HepG2 (cell line): ENCODE data around the gene RAPGEFL1. TPM values are rescaled to one million over a fixed set of nuclear protein-coding genes. Genes with fewer than 3 reads are reported as not detected.
"Not testable (repeated sequence)": the region's sequence is repeated elsewhere in the genome, so short reads cannot be mapped to it uniquely, and the experiment has no call there.

ENCODE experiments used
- ATAC-seq: fragments of 200-7000 bp; cut with Tn5 transposase; 3 replicates; pipeline ENCODE4 v1.9.1; 2020; ENCODE audit warnings: mild to moderate bottlenecking, moderate library complexity
- BruUV-seq: library from RNA; stranded (reverse); fragments of 400-500 nt; replicated peaks from 2 replicates; lab custom pipeline; 2021; lab: Mats Ljungman, UMichigan
- CTCF ChIA-PET: fragments of 300-600 bp; formaldehyde crosslinking; extraction: SDS; loops from one replicate; lab custom pipeline; 2021; ENCODE audit warnings: low total read pairs, inconsistent platforms, low intra/inter-chr PET ratio; lab: Yijun Ruan, JAX
- POLR2A ChIA-PET: fragments of 350-600 bp; sonication (Branson Sonifier 250); formaldehyde crosslinking; loops from one replicate; lab custom pipeline; 2020; ENCODE audit warnings: antibody characterized with exemption, inconsistent platforms; lab: Yijun Ruan, JAX
- DNase-seq: peaks from one replicate; pipeline ENCODE4 v3.0.0-alpha.2; 2015; ENCODE audit warnings: low spot score
- FAIRE-seq: peaks from 3 replicates; lab custom pipeline; 2011; peaks lifted over from hg19 to GRCh38; lab: Jason Lieb, UNC
- H2AFZ ChIP-seq: one replicate; pipeline ENCODE4 v1.6.1; 2011; ENCODE audit warnings: low read length, inconsistent platforms
- H3K27ac ChIP-seq: fragments of 300-600 bp; 3 replicates; pipeline ENCODE4 v1.8.0; 2011; ENCODE audit warnings: mixed run types, mild to moderate bottlenecking, mixed read lengths, low read length, inconsistent platforms; ENCODE audit not compliant: insufficient read depth; ENCODE audit errors: extremely low read length
- H3K27me3 ChIP-seq, 2 experiments: fragments of 200-600 bp in 1 of 2; 2 replicates in 1 of 2; 3 replicates in 1 of 2; pipeline versions ENCODE4 v1.6.0 to v1.8.0; 2011; ENCODE audit warnings: low read length in 2 of 2, mild to moderate bottlenecking in 2 of 2, moderate library complexity in 2 of 2, inconsistent platforms in 1 of 2; ENCODE audit not compliant: insufficient read depth in 2 of 2, control insufficient read depth in 1 of 2
- H3K36me3 ChIP-seq, 2 experiments: fragments of 200-600 bp in 1 of 2; replicated peaks in 1 of 2; 2 replicates in 1 of 2; 3 replicates in 1 of 2; pipeline versions ENCODE4 v1.5.1 to v1.8.0; 2011; ENCODE audit warnings: low read length in 2 of 2, inconsistent platforms in 1 of 2; ENCODE audit not compliant: insufficient read depth in 2 of 2, control insufficient read depth in 1 of 2
- H3K4me1 ChIP-seq: 2 replicates; pipeline ENCODE4 v1.5.1; 2012; ENCODE audit warnings: low read length, inconsistent platforms; ENCODE audit not compliant: insufficient read depth
- H3K4me2 ChIP-seq: 2 replicates; pipeline ENCODE4 v1.6.0; 2011; ENCODE audit warnings: low read depth, low read length, inconsistent platforms
- H3K4me3 ChIP-seq, 3 experiments: fragments of 200-600 bp in 1 of 3; sonication (generic), shearing (Covaris generic) in 1 of 3; replicated peaks in 1 of 3; 2 replicates each; pipeline ENCODE4 v1.5.1; 2011 to 2016; ENCODE audit warnings: low read length in 3 of 3, inconsistent platforms in 2 of 3, low read depth in 2 of 3, mild to moderate bottlenecking in 2 of 3, control low read depth in 1 of 3, mixed read lengths in 1 of 3; ENCODE audit not compliant: insufficient read depth in 1 of 3
- H3K79me2 ChIP-seq: one replicate; pipeline ENCODE4 v1.6.1; 2011; ENCODE audit warnings: low read length, inconsistent platforms; ENCODE audit not compliant: insufficient read depth
- H3K9ac ChIP-seq: 2 replicates; pipeline ENCODE4 v1.6.0; 2011; ENCODE audit warnings: mild to moderate bottlenecking, low read depth, low read length, inconsistent platforms; ENCODE audit not compliant: insufficient read depth
- H3K9me3 ChIP-seq: 2 replicates; pipeline ENCODE4 v1.5.1; 2012; ENCODE audit warnings: mild to moderate bottlenecking, low read length
- H4K20me1 ChIP-seq: 2 replicates; pipeline ENCODE4 v1.6.0; 2011; ENCODE audit warnings: inconsistent platforms, mild to moderate bottlenecking, low read length, moderate library complexity; ENCODE audit not compliant: insufficient read depth
- ARID2 ChIP-seq: sonication (generic); formaldehyde crosslinking; IDR thresholded peaks from 2 replicates; pipeline ENCODE4 v1.8.1; 2022; ENCODE audit warnings: mild to moderate bottlenecking, missing genetic modification reagents, borderline replicate concordance
- ARNTL ChIP-seq: sonication (generic); formaldehyde crosslinking; IDR thresholded peaks from 2 replicates; pipeline ENCODE4 v1.4.0; 2020; ENCODE audit warnings: mild to moderate bottlenecking, missing genetic modification reagents
- GATAD1 ChIP-seq: IDR thresholded peaks from 2 replicates; pipeline ENCODE4 v1.6.1; 2016; ENCODE audit warnings: missing genetic modification reagents, missing compliant biosample characterization
- NFYB ChIP-seq: sonication (generic); formaldehyde crosslinking; IDR thresholded peaks from 2 replicates; pipeline ENCODE4 v1.4.0; 2020; ENCODE audit warnings: missing genetic modification reagents
- NFYC ChIP-seq: IDR thresholded peaks from 2 replicates; pipeline ENCODE4 v1.6.1; 2016; ENCODE audit warnings: missing genetic modification reagents, missing compliant biosample characterization
- POLR2A ChIP-seq, 2 experiments: IDR thresholded peaks; 2 replicates each; pipeline ENCODE4 v1.6.1; 2011; ENCODE audit warnings: low read depth in 2 of 2, low read length in 2 of 2, mild to moderate bottlenecking in 1 of 2, moderate library complexity in 1 of 2; ENCODE audit not compliant: insufficient read depth in 1 of 2
- POLR2AphosphoS5 ChIP-seq: IDR thresholded peaks from 2 replicates; pipeline ENCODE4 v1.6.1; 2012; ENCODE audit warnings: low read depth, low read length
- POLR2G ChIP-seq: fragments of 200-400 bp; formaldehyde crosslinking; IDR thresholded peaks from 2 replicates; pipeline ENCODE4 v1.6.1; 2018; ENCODE audit warnings: mild to moderate bottlenecking, low read depth, low read length, moderate library complexity
- SAP130 ChIP-seq: IDR thresholded peaks from 2 replicates; pipeline ENCODE4 v1.6.1; 2016; ENCODE audit warnings: low read depth
- SP1 ChIP-seq, 2 experiments: fragments of 450-650 bp in 1 of 2; sonication (generic) in 1 of 2; formaldehyde crosslinking in 1 of 2; IDR thresholded peaks; 2 replicates each; pipeline versions ENCODE4 v1.4.0 to v1.6.1; 2016 to 2020; ENCODE audit warnings: missing genetic modification reagents in 1 of 2
- SP2 ChIP-seq: sonication (generic); formaldehyde crosslinking; IDR thresholded peaks from 2 replicates; pipeline ENCODE4 v1.5.1; 2020; ENCODE audit warnings: mild to moderate bottlenecking, missing genetic modification reagents
- TARDBP ChIP-seq: sonication (generic); formaldehyde crosslinking; IDR thresholded peaks from 2 replicates; pipeline ENCODE4 v1.8.0; 2022; ENCODE audit warnings: mild to moderate bottlenecking, missing genetic modification reagents
- ZMYM2 ChIP-seq: sonication (generic); formaldehyde crosslinking; IDR thresholded peaks from 2 replicates; pipeline ENCODE4 v1.8.0; 2022; ENCODE audit warnings: mild to moderate bottlenecking, missing genetic modification reagents
- ZMYM4 ChIP-seq: sonication (generic); formaldehyde crosslinking; IDR thresholded peaks from 2 replicates; pipeline ENCODE4 v1.8.1; 2023; ENCODE audit warnings: mild to moderate bottlenecking, missing genetic modification reagents
- ZNF556 ChIP-seq: sonication (generic); formaldehyde crosslinking; IDR thresholded peaks from 2 replicates; pipeline ENCODE4 v1.4.0; 2020; ENCODE audit warnings: mild to moderate bottlenecking, missing genetic modification reagents, borderline replicate concordance
- WGBS: methylation state at CpG from one replicate; pipeline ENCODE4 v1.1.6; 2017; ENCODE audit warnings: low lambda C conversion rate; 5-methylcytosine and 5-hydroxymethylcytosine counted together
- in situ Hi-C: cut with HindIII; loops from 2 replicates; pipeline ENCODE4 v1.10.0; 2017; ENCODE audit warnings: low pct_unique_long_range_greater_than_20kb; ENCODE audit not compliant: extremely low pct_ligation_motif_present
- intact Hi-C: fragments of 100-400 bp; cut with micrococcal nuclease; formaldehyde crosslinking; loops from one replicate; pipeline ENCODE4 v1.10.0; 2022; ENCODE audit not compliant: unreplicated experiment
- polyA plus RNA-seq, 8 experiments: library from polyadenylated mRNA; depleted of rRNA in 3 of 8; stranded (reverse) in 7 of 8; unstranded in 1 of 8; fragments of >200 nt; fragmentation: Illumina TruSeq in 4 of 8; extraction: Trizol in 4 of 8; gene quantifications; 2 replicates each; pipeline versions ENCODE4 v1.2.1 to v1.2.3, GENCODE V29; 2011 to 2016; ENCODE audit warnings: low read depth in 4 of 8, missing spikeins in 1 of 8, mixed read lengths in 1 of 8; ENCODE audit not compliant: insufficient read depth in 1 of 8
- total RNA-seq, 5 experiments: library from RNA; depleted of rRNA; stranded (reverse); fragments of >200 nt; fragmentation: Illumina TruSeq; extraction: Trizol; gene quantifications; 2 replicates each; pipeline ENCODE4 v1.2.3, GENCODE V29; 2016; ENCODE audit warnings: low read depth in 1 of 5
- TF ChIP-seq, protein P1 (sequence below): sonication (generic); formaldehyde crosslinking; IDR thresholded peaks from 2 replicates; pipeline ENCODE4 v1.4.0; 2020; ENCODE audit warnings: missing genetic modification reagents, borderline replicate concordance
- TF ChIP-seq, protein P2 (sequence below): sonication (generic); formaldehyde crosslinking; IDR thresholded peaks from 2 replicates; pipeline ENCODE4 v1.8.1; 2022; ENCODE audit warnings: mild to moderate bottlenecking, missing genetic modification reagents

RAPGEFL1 gene
- total and polyA plus RNA-seq, 2 of the 13 experiments (the other 11 are each of a cell fraction or from before 2014, with no cell fraction given), result 4.5 to 7.8 TPM

DNA sequence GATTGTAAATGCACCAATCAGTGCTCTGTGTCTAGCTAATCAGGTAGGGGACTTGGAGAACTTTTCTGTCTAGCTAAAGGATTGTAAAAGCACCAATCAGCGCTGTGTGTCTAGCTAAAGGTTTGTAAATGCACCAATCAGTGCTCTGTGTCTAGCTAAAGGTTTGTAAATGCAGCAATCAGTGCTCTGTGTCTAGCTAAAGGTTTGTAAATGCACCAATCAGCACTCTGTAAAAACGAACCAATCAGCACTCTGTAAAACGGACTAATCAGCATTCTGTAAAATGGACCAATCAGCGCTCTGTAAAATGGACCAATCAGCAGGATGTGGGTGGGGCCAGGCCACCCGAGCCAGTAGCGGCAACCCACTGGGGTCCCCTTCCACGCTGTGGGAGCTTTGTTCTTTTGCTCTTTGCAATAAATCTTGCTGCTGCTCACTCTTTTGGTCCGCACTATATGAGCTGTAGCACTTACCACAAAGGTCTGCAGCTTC is 20.7 kb downstream of the RAPGEFL1 start:
- Histone ChIP-seq H3K4me2 (peak overlapping the region; percentile 70), H3K4me1 (peaks cover 56% of the 10 kb centered on the region), H3K9ac (peak overlapping the region; percentile 34; the same call in 1 of the 2 replicates), H3K4me3 (peak overlapping the region; percentile 16 to 57 (median 37); a peak in 5 of 6 replicates), H3K27ac (peak overlapping the region; percentile 41), H2AFZ (peak overlapping the region; percentile 95)
- H3K27me3 ChIP-seq; H4K20me1 ChIP-seq; H3K9me3 ChIP-seq; BruUV-seq; H3K36me3 ChIP-seq; H3K79me2 ChIP-seq; CTCF ChIA-PET; FAIRE-seq; in situ Hi-C loops; intact Hi-C loops; TF ChIP-seq SP1 (IDR thresholded peaks at IDR 0.05): not testable (repeated sequence)
- ATAC-seq, result peak; percentile 48
- 30% methylated on average over 8 of the region's 8 CpGs for WGBS
- POLR2A ChIA-PET, result interaction anchor here (1.1 to 3.0 kb wide), 7 partner anchors 7 to 217 kb away, joined by 3 to 20 read pairs (median 4); partner anchors contain the start of genes CASC3, PSMD3 and WIPF2
- peak; percentile 62 for DNase-seq
- peak; percentile 34; the same call in 1 of the 2 replicates for TF ChIP-seq SAP130
- 0 out of 2 replicates have a peak, but pooled peaks have one; percentile 36 for TF ChIP-seq POLR2AphosphoS5
- TF ChIP-seq SP2 (CRISPR knock-in tag), result peak; percentile 44
- peak; percentile 76 for TF ChIP-seq ZMYM4 (CRISPR knock-in tag)
- TF ChIP-seq NFYB (CRISPR knock-in tag), result peak; percentile 93
- TF ChIP-seq POLR2G, result 0 out of 2 replicates have a peak, but pooled peaks have one; percentile 29
- peak; percentile 41; the same call in 1 of the 2 replicates for TF ChIP-seq GATAD1 (CRISPR knock-in tag)
- TF ChIP-seq, protein P1, sequence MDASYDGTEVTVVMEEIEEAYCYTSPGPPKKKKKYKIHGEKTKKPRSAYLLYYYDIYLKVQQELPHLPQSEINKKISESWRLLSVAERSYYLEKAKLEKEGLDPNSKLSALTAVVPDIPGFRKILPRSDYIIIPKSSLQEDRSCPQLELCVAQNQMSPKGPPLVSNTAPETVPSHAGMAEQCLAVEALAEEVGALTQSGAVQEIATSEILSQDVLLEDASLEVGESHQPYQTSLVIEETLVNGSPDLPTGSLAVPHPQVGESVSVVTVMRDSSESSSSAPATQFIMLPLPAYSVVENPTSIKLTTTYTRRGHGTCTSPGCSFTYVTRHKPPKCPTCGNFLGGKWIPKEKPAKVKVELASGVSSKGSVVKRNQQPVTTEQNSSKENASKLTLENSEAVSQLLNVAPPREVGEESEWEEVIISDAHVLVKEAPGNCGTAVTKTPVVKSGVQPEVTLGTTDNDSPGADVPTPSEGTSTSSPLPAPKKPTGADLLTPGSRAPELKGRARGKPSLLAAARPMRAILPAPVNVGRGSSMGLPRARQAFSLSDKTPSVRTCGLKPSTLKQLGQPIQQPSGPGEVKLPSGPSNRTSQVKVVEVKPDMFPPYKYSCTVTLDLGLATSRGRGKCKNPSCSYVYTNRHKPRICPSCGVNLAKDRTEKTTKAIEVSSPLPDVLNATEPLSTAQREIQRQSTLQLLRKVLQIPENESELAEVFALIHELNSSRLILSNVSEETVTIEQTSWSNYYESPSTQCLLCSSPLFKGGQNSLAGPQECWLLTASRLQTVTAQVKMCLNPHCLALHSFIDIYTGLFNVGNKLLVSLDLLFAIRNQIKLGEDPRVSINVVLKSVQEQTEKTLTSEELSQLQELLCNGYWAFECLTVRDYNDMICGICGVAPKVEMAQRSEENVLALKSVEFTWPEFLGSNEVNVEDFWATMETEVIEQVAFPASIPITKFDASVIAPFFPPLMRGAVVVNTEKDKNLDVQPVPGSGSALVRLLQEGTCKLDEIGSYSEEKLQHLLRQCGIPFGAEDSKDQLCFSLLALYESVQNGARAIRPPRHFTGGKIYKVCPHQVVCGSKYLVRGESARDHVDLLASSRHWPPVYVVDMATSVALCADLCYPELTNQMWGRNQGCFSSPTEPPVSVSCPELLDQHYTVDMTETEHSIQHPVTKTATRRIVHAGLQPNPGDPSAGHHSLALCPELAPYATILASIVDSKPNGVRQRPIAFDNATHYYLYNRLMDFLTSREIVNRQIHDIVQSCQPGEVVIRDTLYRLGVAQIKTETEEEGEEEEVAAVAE, result 0 out of 2 replicates have a peak, but pooled peaks have one; percentile 27
- peak; percentile 69; the same call in 1 of the 2 replicates for TF ChIP-seq ARID2 (CRISPR knock-in tag)
- peak; percentile 88 for TF ChIP-seq NFYC (CRISPR knock-in tag)
- TF ChIP-seq, protein P2, sequence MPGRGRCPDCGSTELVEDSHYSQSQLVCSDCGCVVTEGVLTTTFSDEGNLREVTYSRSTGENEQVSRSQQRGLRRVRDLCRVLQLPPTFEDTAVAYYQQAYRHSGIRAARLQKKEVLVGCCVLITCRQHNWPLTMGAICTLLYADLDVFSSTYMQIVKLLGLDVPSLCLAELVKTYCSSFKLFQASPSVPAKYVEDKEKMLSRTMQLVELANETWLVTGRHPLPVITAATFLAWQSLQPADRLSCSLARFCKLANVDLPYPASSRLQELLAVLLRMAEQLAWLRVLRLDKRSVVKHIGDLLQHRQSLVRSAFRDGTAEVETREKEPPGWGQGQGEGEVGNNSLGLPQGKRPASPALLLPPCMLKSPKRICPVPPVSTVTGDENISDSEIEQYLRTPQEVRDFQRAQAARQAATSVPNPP (CRISPR knock-in tag), result 0 out of 2 replicates have a peak, but pooled peaks have one; percentile 10
- TF ChIP-seq TARDBP, result peak; percentile 47; the same call in 1 of the 2 replicates
- peak; percentile 64; the same call in 1 of the 2 replicates for TF ChIP-seq ZNF556 (CRISPR knock-in tag)
- 0 out of 2 replicates have a peak, but pooled peaks have one; percentile 27 for TF ChIP-seq ARNTL (CRISPR knock-in tag)
- peak; percentile 84 for TF ChIP-seq SP1 (CRISPR knock-in tag; IDR thresholded peaks at IDR 0.05)
- TF ChIP-seq POLR2A (IDR thresholded peaks at IDR 0.05; ENCODE audit: insufficient read depth in 1 of 2, low read depth in 2 of 2, low read length in 2 of 2), result peak in 1 of 2 experiments; percentile 51; a peak in 1 of 4 replicates
- TF ChIP-seq ZMYM2, result peak; percentile 58; the same call in 1 of the 2 replicates
